ENCODE measurements around the gene MAGT1. TPM values are rescaled to one million over a fixed set of nuclear protein-coding genes. Genes with fewer than 3 reads are reported as not detected.
"Not testable (repeated sequence)": the region's sequence is repeated elsewhere in the genome, so short reads cannot be mapped to it uniquely, and the experiment has no call there.

MAGT1 gene
- total RNA-seq, 1 donor from 2014 or later, result 39.3 TPM

- intact Hi-C loops (cut with DNase I), result no loop called here
- H3K36me3 ChIP-seq, result no peaks in the 10 kb centered on the region
- no peaks in the 10 kb centered on the region for H3K4me1 ChIP-seq
- TF ChIP-seq POLR2AphosphoS5 (IDR thresholded peaks at IDR 0.05; ENCODE audit: insufficient read depth in 1 of 2, low read depth in 1 of 2) (no peak), CTCF (IDR thresholded peaks at IDR 0.05) (no peak), POLR2A (IDR thresholded peaks at IDR 0.05) (no peak)
- no peaks in the 10 kb centered on the region for H3K9me3 ChIP-seq
- no peaks in the 10 kb centered on the region for H3K27me3 ChIP-seq
- H3K27ac ChIP-seq, result no peak overlapping the region
- no peak for DNase-seq (ENCODE audit: extremely low spot score in 2 of 2)
- H3K4me3 ChIP-seq, result no peak overlapping the region
Measured at GRCh38 chrX:77935886-77936285, 40.7 kb upstream of the MAGT1 start.

- no peak for DNase-seq (ENCODE audit: extremely low spot score in 2 of 2)
- no peaks in the 10 kb centered on the region for H3K27me3 ChIP-seq
- no peaks in the 10 kb centered on the region for H3K36me3 ChIP-seq
- intact Hi-C loops (cut with DNase I), result no loop called here
- no peak overlapping the region for H3K4me3 ChIP-seq
- TF ChIP-seq POLR2AphosphoS5 (IDR thresholded peaks at IDR 0.05; ENCODE audit: insufficient read depth in 1 of 2, low read depth in 1 of 2) (no peak), CTCF (IDR thresholded peaks at IDR 0.05) (no peak), POLR2A (IDR thresholded peaks at IDR 0.05) (no peak)
- H3K9me3 ChIP-seq, result no peaks in the 10 kb centered on the region
- no peak overlapping the region for H3K27ac ChIP-seq
- no peaks in the 10 kb centered on the region for H3K4me1 ChIP-seq
Measured at GRCh38 chrX:77930581-77930980, 35.3 kb upstream of the MAGT1 start.

- Histone ChIP-seq H3K4me3 (no peak overlapping the region), H3K9me3 (no peaks in the 10 kb centered on the region), H3K36me3 (no peaks in the 10 kb centered on the region), H3K27ac (no peak overlapping the region), H3K4me1 (no peaks in the 10 kb centered on the region), H3K27me3 (no peaks in the 10 kb centered on the region)
- TF ChIP-seq POLR2AphosphoS5 (IDR thresholded peaks at IDR 0.05; ENCODE audit: insufficient read depth in 1 of 2, low read depth in 1 of 2), result no peak
- no peak for TF ChIP-seq POLR2A (IDR thresholded peaks at IDR 0.05)
- no peak for TF ChIP-seq CTCF (IDR thresholded peaks at IDR 0.05)
- no peak for DNase-seq (ENCODE audit: extremely low spot score in 2 of 2)
- intact Hi-C loops (cut with DNase I), result no loop called here
Measured at GRCh38 chrX:77925764-77926163, 30.5 kb upstream of the MAGT1 start.

- H3K27ac ChIP-seq, result no peak overlapping the region
- intact Hi-C loops (cut with DNase I), result no loop called here
- no peak overlapping the region for H3K4me3 ChIP-seq
- no peak for DNase-seq (ENCODE audit: extremely low spot score in 2 of 2)
- TF ChIP-seq CTCF (IDR thresholded peaks at IDR 0.05) (no peak), POLR2A (IDR thresholded peaks at IDR 0.05) (no peak), POLR2AphosphoS5 (IDR thresholded peaks at IDR 0.05; ENCODE audit: insufficient read depth in 1 of 2, low read depth in 1 of 2) (no peak)
- no peaks in the 10 kb centered on the region for H3K9me3 ChIP-seq
- H3K27me3 ChIP-seq, result no peaks in the 10 kb centered on the region
- H3K4me1 ChIP-seq, result no peaks in the 10 kb centered on the region
- H3K36me3 ChIP-seq, result no peaks in the 10 kb centered on the region
Measured at GRCh38 chrX:77924320-77924859, 29.2 kb upstream of the MAGT1 start.

- no peak for TF ChIP-seq CTCF (IDR thresholded peaks at IDR 0.05)
- TF ChIP-seq POLR2AphosphoS5 (IDR thresholded peaks at IDR 0.05; ENCODE audit: insufficient read depth in 1 of 2, low read depth in 1 of 2), result no peak
- TF ChIP-seq POLR2A (IDR thresholded peaks at IDR 0.05), result no peak
- no peak overlapping the region for H3K4me3 ChIP-seq
- intact Hi-C loops (cut with DNase I), result no loop called here
- no peak for DNase-seq (ENCODE audit: extremely low spot score in 2 of 2)
- no peaks in the 10 kb centered on the region for H3K9me3 ChIP-seq
- no peaks in the 10 kb centered on the region for H3K4me1 ChIP-seq
- H3K27ac ChIP-seq, result no peak overlapping the region
- H3K27me3 ChIP-seq, result no peaks in the 10 kb centered on the region
- H3K36me3 ChIP-seq, result no peaks in the 10 kb centered on the region
Measured at GRCh38 chrX:77922787-77923186, 27.6 kb upstream of the MAGT1 start.

GRCh38 chrX:77919370-77919769 is 24.1 kb upstream of the MAGT1 start:
- DNase-seq (ENCODE audit: extremely low spot score in 2 of 2); H3K4me3 ChIP-seq; H3K27ac ChIP-seq; intact Hi-C loops (cut with DNase I); H3K27me3 ChIP-seq; H3K36me3 ChIP-seq; H3K4me1 ChIP-seq; H3K9me3 ChIP-seq: not testable (repeated sequence)

All from vagina (tissue), 2 donors.